ENCODE results near the gene PHGDH.

Gene PHGDH

DNA sequence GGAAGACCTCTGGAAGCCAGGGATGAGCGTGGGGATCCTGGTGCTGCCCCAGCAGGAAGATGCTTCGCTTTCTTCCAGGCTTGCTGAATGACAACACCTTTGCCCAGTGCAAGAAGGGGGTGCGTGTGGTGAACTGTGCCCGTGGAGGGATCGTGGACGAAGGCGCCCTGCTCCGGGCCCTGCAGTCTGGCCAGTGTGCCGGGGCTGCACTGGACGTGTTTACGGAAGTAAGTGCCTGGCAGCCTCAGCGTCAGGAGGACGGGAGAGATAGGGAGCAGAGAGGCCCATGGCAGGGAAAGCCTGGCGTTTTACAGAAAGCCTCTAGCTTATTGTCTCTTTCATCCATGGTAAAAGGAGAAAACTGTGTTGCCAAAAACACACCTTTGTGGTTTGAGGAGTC, 23.5 kb downstream of the PHGDH start:
- Histone ChIP-seq H3K4me2 (ENCODE audit: low read length) (no peak overlapping the region), H3K27me3 (ENCODE audit: low read depth, low read length) (no peaks in the 10 kb centered on the region), H3K27ac (ENCODE audit: low read length) (no peak overlapping the region), H3K4me1 (ENCODE audit: low read length) (peaks cover 7% of the 10 kb centered on the region; the same call in 1 of the 2 replicates), H2AFZ (ENCODE audit: low read depth, low read length) (no peak overlapping the region), H3K4me3 (ENCODE audit: low read length) (no peak overlapping the region), H3K9me3 (ENCODE audit: insufficient read depth, low read length) (no peaks in the 10 kb centered on the region), H3K36me3 (replicated peaks; ENCODE audit: low read depth, low read length) (peaks cover 71% of the 10 kb centered on the region), H4K20me1 (ENCODE audit: insufficient read depth, low read length) (peaks cover 9% of the 10 kb centered on the region; the same call in 1 of the 2 replicates), H3K79me2 (ENCODE audit: low read length) (no peaks in the 10 kb centered on the region), H3K9ac (ENCODE audit: low read length) (no peak overlapping the region)
- TF ChIP-seq, protein P1, sequence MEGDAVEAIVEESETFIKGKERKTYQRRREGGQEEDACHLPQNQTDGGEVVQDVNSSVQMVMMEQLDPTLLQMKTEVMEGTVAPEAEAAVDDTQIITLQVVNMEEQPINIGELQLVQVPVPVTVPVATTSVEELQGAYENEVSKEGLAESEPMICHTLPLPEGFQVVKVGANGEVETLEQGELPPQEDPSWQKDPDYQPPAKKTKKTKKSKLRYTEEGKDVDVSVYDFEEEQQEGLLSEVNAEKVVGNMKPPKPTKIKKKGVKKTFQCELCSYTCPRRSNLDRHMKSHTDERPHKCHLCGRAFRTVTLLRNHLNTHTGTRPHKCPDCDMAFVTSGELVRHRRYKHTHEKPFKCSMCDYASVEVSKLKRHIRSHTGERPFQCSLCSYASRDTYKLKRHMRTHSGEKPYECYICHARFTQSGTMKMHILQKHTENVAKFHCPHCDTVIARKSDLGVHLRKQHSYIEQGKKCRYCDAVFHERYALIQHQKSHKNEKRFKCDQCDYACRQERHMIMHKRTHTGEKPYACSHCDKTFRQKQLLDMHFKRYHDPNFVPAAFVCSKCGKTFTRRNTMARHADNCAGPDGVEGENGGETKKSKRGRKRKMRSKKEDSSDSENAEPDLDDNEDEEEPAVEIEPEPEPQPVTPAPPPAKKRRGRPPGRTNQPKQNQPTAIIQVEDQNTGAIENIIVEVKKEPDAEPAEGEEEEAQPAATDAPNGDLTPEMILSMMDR (IDR thresholded peaks at IDR 0.05; ENCODE audit: low read depth, low read length): no peak
- TF ChIP-seq EZH2phosphoT487 (IDR thresholded peaks at IDR 0.05; ENCODE audit: low read depth): no peak

DNA sequence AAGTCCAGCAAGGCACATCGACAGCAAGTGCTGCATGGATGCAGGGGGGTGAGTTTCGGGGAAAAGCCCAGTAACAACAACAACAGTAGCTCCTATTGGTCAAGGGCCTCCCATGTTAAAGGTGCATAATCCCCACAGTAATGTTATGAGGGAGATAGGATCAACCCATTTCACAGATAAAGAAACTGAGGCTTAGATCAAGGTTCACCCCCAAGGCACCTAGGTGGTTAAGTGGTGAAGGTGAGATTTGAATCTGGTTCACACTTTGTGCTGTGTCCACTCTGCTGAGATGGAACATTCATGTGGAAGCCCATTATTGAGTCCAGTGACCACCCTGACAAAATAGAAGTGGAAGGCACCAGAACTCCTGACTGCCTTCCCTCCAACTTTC, 24.9 kb downstream of the PHGDH start:
- H3K79me2 ChIP-seq (ENCODE audit: low read length): no peaks in the 10 kb centered on the region
- no peak overlapping the region for H3K9ac ChIP-seq (ENCODE audit: low read length)
- no peak overlapping the region for H2AFZ ChIP-seq (ENCODE audit: low read depth, low read length)
- H3K4me1 ChIP-seq (ENCODE audit: low read length): peaks cover 7% of the 10 kb centered on the region; the same call in 1 of the 2 replicates
- no peaks in the 10 kb centered on the region for H3K27me3 ChIP-seq (ENCODE audit: low read depth, low read length)
- H4K20me1 ChIP-seq (ENCODE audit: insufficient read depth, low read length): peaks cover 9% of the 10 kb centered on the region; the same call in 1 of the 2 replicates
- no peak overlapping the region for H3K4me2 ChIP-seq (ENCODE audit: low read length)
- H3K4me3 ChIP-seq (ENCODE audit: low read length): no peak overlapping the region
- H3K27ac ChIP-seq (ENCODE audit: low read length): no peak overlapping the region
- H3K9me3 ChIP-seq (ENCODE audit: insufficient read depth, low read length): no peaks in the 10 kb centered on the region
- TF ChIP-seq, protein P1 (IDR thresholded peaks at IDR 0.05; ENCODE audit: low read depth, low read length): no peak
- TF ChIP-seq EZH2phosphoT487 (IDR thresholded peaks at IDR 0.05; ENCODE audit: low read depth): no peak
- H3K36me3 ChIP-seq (replicated peaks; ENCODE audit: low read depth, low read length): peaks cover 66% of the 10 kb centered on the region

DNA sequence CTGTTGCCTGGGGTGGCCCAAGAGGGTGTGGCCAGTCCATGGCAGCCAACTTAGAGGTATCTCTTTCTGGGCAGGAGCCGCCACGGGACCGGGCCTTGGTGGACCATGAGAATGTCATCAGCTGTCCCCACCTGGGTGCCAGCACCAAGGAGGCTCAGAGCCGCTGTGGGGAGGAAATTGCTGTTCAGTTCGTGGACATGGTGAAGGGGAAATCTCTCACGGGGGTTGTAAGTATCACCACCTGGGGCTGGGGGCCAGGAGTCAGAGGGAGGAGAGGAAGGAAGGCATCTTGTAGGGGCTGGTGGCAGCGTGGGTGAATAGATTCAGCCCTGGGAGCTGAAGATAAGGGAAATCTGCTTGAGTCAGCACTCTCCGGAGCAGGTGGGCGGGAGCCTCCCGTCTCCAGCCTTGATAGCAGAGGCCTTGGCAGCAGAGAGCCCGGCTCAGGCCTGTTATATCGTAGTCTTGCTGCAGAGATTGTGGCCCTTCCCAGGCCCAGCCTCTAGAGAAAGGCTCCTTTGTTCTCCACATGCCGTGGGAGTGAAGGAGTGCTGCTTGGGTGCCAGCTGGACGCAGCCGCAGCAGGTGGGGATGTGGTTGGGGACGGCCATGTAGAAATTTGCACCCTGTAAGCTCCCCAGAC, 25.4 kb downstream of the PHGDH start:
- H4K20me1 ChIP-seq (ENCODE audit: insufficient read depth, low read length): peaks cover 7% of the 10 kb centered on the region; the same call in 1 of the 2 replicates
- H3K36me3 ChIP-seq (replicated peaks; ENCODE audit: low read depth, low read length): peaks cover 60% of the 10 kb centered on the region
- H3K4me1 ChIP-seq (ENCODE audit: low read length): peaks cover 5% of the 10 kb centered on the region; the same call in 1 of the 2 replicates
- no peak overlapping the region for H3K9ac ChIP-seq (ENCODE audit: low read length)
- no peak for TF ChIP-seq EZH2phosphoT487 (IDR thresholded peaks at IDR 0.05; ENCODE audit: low read depth)
- TF ChIP-seq, protein P1 (IDR thresholded peaks at IDR 0.05; ENCODE audit: low read depth, low read length): no peak
- H2AFZ ChIP-seq (ENCODE audit: low read depth, low read length): no peak overlapping the region
- H3K9me3 ChIP-seq (ENCODE audit: insufficient read depth, low read length): no peaks in the 10 kb centered on the region
- H3K79me2 ChIP-seq (ENCODE audit: low read length): no peaks in the 10 kb centered on the region
- H3K4me2 ChIP-seq (ENCODE audit: low read length): no peak overlapping the region
- H3K4me3 ChIP-seq (ENCODE audit: low read length): no peak overlapping the region
- H3K27ac ChIP-seq (ENCODE audit: low read length): no peak overlapping the region
- H3K27me3 ChIP-seq (ENCODE audit: low read depth, low read length): no peaks in the 10 kb centered on the region

DNA sequence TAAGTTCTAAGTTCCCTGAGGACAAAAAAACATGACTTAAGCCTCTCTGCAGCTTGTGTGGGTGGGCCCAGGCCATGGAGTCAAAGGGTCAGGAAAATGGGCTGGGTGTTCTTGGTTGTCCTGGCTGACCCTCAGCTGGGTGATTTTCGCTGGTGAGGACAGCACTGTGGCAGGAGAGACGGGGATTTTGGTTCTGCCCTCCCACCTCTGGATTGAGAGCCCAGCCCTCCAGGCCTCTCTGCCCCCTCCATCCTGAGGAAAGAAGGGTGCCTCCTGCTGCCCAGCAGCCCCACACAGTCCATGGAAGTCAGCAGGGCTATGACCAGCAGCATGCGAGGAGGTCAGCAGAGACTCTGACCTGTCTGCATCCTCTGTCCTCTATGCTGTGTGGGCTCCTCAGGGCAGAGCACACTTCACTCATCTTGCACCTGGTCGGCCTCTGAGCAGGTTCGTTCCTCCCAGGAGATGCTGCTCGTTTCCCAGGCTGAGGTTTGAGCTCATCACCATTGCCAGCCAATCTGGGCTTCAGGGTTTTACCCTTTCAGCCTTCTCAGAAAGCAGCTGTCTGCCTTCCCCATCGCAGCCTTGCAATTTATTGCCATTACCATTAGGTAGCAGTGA, 26.5 kb downstream of the PHGDH start:
- H3K4me1 ChIP-seq (ENCODE audit: low read length): no peaks in the 10 kb centered on the region

More for the DNA sequence above, 26.5 kb downstream of the PHGDH start:
- H3K4me3 ChIP-seq (ENCODE audit: low read length): no peak overlapping the region
- H3K27ac ChIP-seq (ENCODE audit: low read length): no peak overlapping the region
- no peak overlapping the region for H2AFZ ChIP-seq (ENCODE audit: low read depth, low read length)
- no peaks in the 10 kb centered on the region for H3K79me2 ChIP-seq (ENCODE audit: low read length)
- H3K9me3 ChIP-seq (ENCODE audit: insufficient read depth, low read length): no peaks in the 10 kb centered on the region
- no peaks in the 10 kb centered on the region for H3K27me3 ChIP-seq (ENCODE audit: low read depth, low read length)
- H3K36me3 ChIP-seq (replicated peaks; ENCODE audit: low read depth, low read length): peaks cover 55% of the 10 kb centered on the region
- TF ChIP-seq EZH2phosphoT487 (IDR thresholded peaks at IDR 0.05; ENCODE audit: low read depth): no peak
- TF ChIP-seq, protein P1 (IDR thresholded peaks at IDR 0.05; ENCODE audit: low read depth, low read length): no peak
- no peak overlapping the region for H3K4me2 ChIP-seq (ENCODE audit: low read length)
- no peak overlapping the region for H3K9ac ChIP-seq (ENCODE audit: low read length)
- H4K20me1 ChIP-seq (ENCODE audit: insufficient read depth, low read length): no peaks in the 10 kb centered on the region

Data from OCI-LY3 (cell line).